Prostate gland (tissue), 2 donors: ENCODE results near the gene UVRAG.

Source experiments
- POLR2A ChIP-seq: fragments of 450-650 bp; IDR thresholded peaks from one replicate; pipeline ENCODE4 v1.6.1; 2016; ENCODE audit warnings: antibody characterized with exemption, mild to moderate bottlenecking
- TF ChIP-seq, protein P1 (sequence below), 4 experiments: fragments of 200-600 bp in 2 of 4; fragments of 450-650 bp in 2 of 4; sonication (generic) in 2 of 4; IDR thresholded peaks; 1 replicate in 3 of 4; 2 replicates in 1 of 4; pipeline ENCODE4 v1.5.1; 2016 to 2019; ENCODE audit warnings: antibody characterized with exemption in 4 of 4, mild to moderate bottlenecking in 2 of 4, moderate library complexity in 2 of 4

DNA sequence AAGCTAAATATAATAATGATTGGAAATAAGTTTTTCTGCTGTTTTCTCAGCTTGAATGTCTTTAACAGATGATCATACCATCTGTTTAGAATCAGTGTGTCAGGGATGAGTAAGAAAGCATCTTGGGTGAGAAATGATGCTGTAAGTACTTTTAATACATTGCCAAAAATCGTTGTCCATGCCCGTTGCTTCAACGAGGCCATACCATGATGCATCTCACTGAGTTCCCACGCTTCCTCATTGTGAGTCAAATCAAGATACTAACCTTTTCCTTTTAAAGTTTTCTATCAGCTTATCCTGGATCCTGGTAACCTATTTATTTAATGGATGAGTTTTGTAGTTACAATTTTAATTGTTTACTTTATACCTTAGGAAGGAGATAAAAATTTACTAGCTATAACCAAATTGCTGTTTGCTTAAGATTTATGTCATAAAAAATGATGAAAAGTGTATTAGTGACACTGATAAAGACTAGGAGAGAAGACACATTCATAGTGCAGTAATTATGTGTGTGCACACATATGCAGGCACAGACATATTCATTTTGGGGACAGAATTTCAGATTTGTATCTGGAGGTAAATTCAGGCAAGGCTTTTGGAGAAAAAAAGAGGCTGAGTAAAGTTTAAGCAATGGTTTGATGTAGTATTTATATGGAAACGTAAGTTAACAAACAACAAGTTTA, 154.8 kb downstream of the UVRAG start:
- TF ChIP-seq, protein P1, sequence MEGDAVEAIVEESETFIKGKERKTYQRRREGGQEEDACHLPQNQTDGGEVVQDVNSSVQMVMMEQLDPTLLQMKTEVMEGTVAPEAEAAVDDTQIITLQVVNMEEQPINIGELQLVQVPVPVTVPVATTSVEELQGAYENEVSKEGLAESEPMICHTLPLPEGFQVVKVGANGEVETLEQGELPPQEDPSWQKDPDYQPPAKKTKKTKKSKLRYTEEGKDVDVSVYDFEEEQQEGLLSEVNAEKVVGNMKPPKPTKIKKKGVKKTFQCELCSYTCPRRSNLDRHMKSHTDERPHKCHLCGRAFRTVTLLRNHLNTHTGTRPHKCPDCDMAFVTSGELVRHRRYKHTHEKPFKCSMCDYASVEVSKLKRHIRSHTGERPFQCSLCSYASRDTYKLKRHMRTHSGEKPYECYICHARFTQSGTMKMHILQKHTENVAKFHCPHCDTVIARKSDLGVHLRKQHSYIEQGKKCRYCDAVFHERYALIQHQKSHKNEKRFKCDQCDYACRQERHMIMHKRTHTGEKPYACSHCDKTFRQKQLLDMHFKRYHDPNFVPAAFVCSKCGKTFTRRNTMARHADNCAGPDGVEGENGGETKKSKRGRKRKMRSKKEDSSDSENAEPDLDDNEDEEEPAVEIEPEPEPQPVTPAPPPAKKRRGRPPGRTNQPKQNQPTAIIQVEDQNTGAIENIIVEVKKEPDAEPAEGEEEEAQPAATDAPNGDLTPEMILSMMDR (IDR thresholded peaks at IDR 0.05), result no peak
- TF ChIP-seq POLR2A, result no peak
